Activated naive CD4-positive, alpha-beta T cell treated with Interleukin-2 at 50 U/mL for 16 hours (primary cell): ENCODE measurements around the gene SNX13.
A peak's percentile ranks its signal among the peaks of the same experiment; 100 is the strongest.

Experiments
- DNase-seq: peaks from one replicate; pipeline ENCODE4 v3.0.0-alpha.2; 2020

SNX13 gene

GRCh38 chr7:17943006-17943405, 2.7 kb upstream of the SNX13 start:
- no peak for DNase-seq

GRCh38 chr7:17942231-17942630, 1.9 kb upstream of the SNX13 start:
- DNase-seq, result no peak

- DNase-seq, result no peak
These were observed 697 bp upstream of the SNX13 start for GRCh38 chr7:17940951-17941431.

- peak; percentile 59 for DNase-seq
These were observed 540 bp downstream of the SNX13 start for GRCh38 chr7:17939606-17940301.

GRCh38 chr7:17939211-17939605, 1.1 kb downstream of the SNX13 start:
- DNase-seq, result no peak

GRCh38 chr7:17937506-17938120, 2.7 kb downstream of the SNX13 start:
- DNase-seq, result no peak

- DNase-seq, result no peak
These were observed 4.0 kb downstream of the SNX13 start for GRCh38 chr7:17936321-17936720.

- DNase-seq, result no peak
These were observed 5.6 kb downstream of the SNX13 start for GRCh38 chr7:17934612-17935240.

- no peak for DNase-seq
These were observed 6.2 kb downstream of the SNX13 start for GRCh38 chr7:17934094-17934493.

- no peak for DNase-seq
These were observed 7.5 kb downstream of the SNX13 start for GRCh38 chr7:17932770-17933169.

- DNase-seq, result no peak
These were observed 9.2 kb downstream of the SNX13 start for GRCh38 chr7:17931069-17931468.

GRCh38 chr7:17930546-17930945, 9.7 kb downstream of the SNX13 start:
- DNase-seq, result no peak

GRCh38 chr7:17929647-17930395, 10.5 kb downstream of the SNX13 start:
- DNase-seq, result no peak

GRCh38 chr7:17928055-17928454, 12.2 kb downstream of the SNX13 start:
- no peak for DNase-seq

GRCh38 chr7:17921857-17922416, 18.4 kb downstream of the SNX13 start:
- no peak for DNase-seq

GRCh38 chr7:17917842-17918241, 22.5 kb downstream of the SNX13 start:
- DNase-seq, result no peak

GRCh38 chr7:17916786-17917185, 23.5 kb downstream of the SNX13 start:
- DNase-seq, result no peak

GRCh38 chr7:17915796-17916195, 24.5 kb downstream of the SNX13 start:
- no peak for DNase-seq

- DNase-seq, result no peak
These were observed 25.1 kb downstream of the SNX13 start for GRCh38 chr7:17915168-17915567.

- DNase-seq, result no peak
These were observed 27.0 kb downstream of the SNX13 start for GRCh38 chr7:17913250-17913649.

- DNase-seq, result no peak
These were observed 27.6 kb downstream of the SNX13 start for GRCh38 chr7:17912536-17913235.

- no peak for DNase-seq
These were observed 28.2 kb downstream of the SNX13 start for GRCh38 chr7:17912050-17912449.

GRCh38 chr7:17910377-17910776, 29.9 kb downstream of the SNX13 start:
- no peak for DNase-seq
